ENCODE results near the gene ZDHHC11B. TPM values are rescaled to one million over a fixed set of nuclear protein-coding genes. Genes with fewer than 3 reads are reported as not detected.

ZDHHC11B gene
- total RNA-seq, 1 experiment from 2014 or later: 0.40 TPM

DNA sequence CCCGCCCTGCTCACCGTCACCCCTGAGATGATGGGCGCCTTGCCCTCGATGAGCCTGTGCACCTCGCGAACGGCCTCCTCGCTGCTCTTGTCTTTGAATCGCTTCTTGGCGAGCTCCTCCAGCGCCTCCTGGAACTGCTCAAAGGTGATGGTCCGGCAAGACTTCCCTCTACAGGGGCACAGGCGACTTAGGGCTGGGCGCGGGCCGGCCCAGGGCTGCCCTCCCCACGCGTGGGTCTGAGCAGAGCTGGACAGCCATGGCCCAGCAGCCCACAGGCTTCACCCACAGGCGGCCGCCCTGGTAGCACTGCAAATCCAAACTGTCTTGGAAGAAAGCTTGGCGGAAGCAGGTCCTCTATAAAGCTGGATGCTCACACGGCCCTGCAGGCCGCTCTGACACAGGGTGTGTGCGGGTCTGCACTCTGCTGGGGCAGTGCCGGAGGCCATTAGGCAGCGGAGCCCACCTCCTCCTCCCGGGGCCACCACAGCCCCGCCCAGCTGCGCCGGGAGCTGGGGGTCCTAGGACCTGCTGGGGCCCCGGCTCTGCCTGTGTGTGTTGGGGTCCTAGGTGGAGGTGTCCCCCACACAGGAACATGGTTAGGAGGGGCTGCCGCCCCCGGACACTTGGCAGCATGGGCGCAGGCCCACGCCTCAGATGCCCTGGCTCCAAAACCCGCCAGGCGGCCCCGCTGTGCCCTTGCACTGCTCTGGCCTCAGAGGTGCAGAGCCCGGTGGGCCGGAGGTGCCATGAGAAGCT lies 118.4 kb downstream of the ZDHHC11B start:
- 0 out of 2 replicates have a peak, but pooled peaks cover under 1% of the 10 kb centered on the region for H3K4me1 ChIP-seq (ENCODE audit: insufficient read depth, low read length)
- H3K27me3 ChIP-seq (ENCODE audit: low read length): no peaks in the 10 kb centered on the region
- BruUV-seq (replicated peaks): no TSS peak
- ATAC-seq (no peak), DNase-seq (no peak)
- no peaks in the 10 kb centered on the region for H3K9me3 ChIP-seq (ENCODE audit: low read length)
- no peak overlapping the region for H2AFZ ChIP-seq (ENCODE audit: low read length)
- no peaks in the 10 kb centered on the region for H3K79me2 ChIP-seq (ENCODE audit: low read length)
- CTCF ChIA-PET: no interaction called here
- H3K4me3 ChIP-seq (ENCODE audit: low read length): no peak overlapping the region
- peaks cover 22% of the 10 kb centered on the region; the same call in 1 of the 2 replicates for H3K36me3 ChIP-seq (ENCODE audit: low read depth, low read length)
- no peak for TF ChIP-seq EZH2 (IDR thresholded peaks at IDR 0.05; ENCODE audit: low read length, unreplicated experiment)
- TF ChIP-seq, protein P1, sequence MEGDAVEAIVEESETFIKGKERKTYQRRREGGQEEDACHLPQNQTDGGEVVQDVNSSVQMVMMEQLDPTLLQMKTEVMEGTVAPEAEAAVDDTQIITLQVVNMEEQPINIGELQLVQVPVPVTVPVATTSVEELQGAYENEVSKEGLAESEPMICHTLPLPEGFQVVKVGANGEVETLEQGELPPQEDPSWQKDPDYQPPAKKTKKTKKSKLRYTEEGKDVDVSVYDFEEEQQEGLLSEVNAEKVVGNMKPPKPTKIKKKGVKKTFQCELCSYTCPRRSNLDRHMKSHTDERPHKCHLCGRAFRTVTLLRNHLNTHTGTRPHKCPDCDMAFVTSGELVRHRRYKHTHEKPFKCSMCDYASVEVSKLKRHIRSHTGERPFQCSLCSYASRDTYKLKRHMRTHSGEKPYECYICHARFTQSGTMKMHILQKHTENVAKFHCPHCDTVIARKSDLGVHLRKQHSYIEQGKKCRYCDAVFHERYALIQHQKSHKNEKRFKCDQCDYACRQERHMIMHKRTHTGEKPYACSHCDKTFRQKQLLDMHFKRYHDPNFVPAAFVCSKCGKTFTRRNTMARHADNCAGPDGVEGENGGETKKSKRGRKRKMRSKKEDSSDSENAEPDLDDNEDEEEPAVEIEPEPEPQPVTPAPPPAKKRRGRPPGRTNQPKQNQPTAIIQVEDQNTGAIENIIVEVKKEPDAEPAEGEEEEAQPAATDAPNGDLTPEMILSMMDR (conservative IDR thresholded peaks at IDR 0.05; ENCODE audit: low read depth, low read length): no peak
- no peak for TF ChIP-seq EZH2phosphoT487 (IDR thresholded peaks at IDR 0.05; ENCODE audit: borderline replicate concordance, low read length)
- no peak overlapping the region for H3K27ac ChIP-seq (ENCODE audit: low read length)
- H3K4me2 ChIP-seq (ENCODE audit: low read length): no peak overlapping the region
- H3K9ac ChIP-seq (ENCODE audit: low read length): no peak overlapping the region
- H3F3A ChIP-seq (ENCODE audit: low read length, unreplicated experiment): no peaks in the 10 kb centered on the region
- intact Hi-C loops (cut with micrococcal nuclease): no loop called here
- no peaks in the 10 kb centered on the region for H3K9me2 ChIP-seq (replicated peaks; ENCODE audit: low read length)
- no peaks in the 10 kb centered on the region for H4K20me1 ChIP-seq (ENCODE audit: low read length)
- POLR2A ChIA-PET (ENCODE audit: unreplicated experiment): no interaction called here

GRCh38 chr5:665541-665955 lies 119.0 kb downstream of the ZDHHC11B start:
- H3K9ac ChIP-seq (ENCODE audit: low read length): no peak overlapping the region
- H3K9me2 ChIP-seq (replicated peaks; ENCODE audit: low read length): no peaks in the 10 kb centered on the region
- no peak for TF ChIP-seq EZH2 (IDR thresholded peaks at IDR 0.05; ENCODE audit: low read length, unreplicated experiment)
- no peak for TF ChIP-seq EZH2phosphoT487 (IDR thresholded peaks at IDR 0.05; ENCODE audit: borderline replicate concordance, low read length)
- TF ChIP-seq, protein P1 (conservative IDR thresholded peaks at IDR 0.05; ENCODE audit: low read depth, low read length): no peak
- no peaks in the 10 kb centered on the region for H3K4me1 ChIP-seq (ENCODE audit: insufficient read depth, low read length)
- H4K20me1 ChIP-seq (ENCODE audit: low read length): no peaks in the 10 kb centered on the region
- POLR2A ChIA-PET (ENCODE audit: unreplicated experiment): no interaction called here
- no peak overlapping the region for H2AFZ ChIP-seq (ENCODE audit: low read length)
- H3K36me3 ChIP-seq (ENCODE audit: low read depth, low read length): peaks cover 23% of the 10 kb centered on the region; the same call in 1 of the 2 replicates
- no peaks in the 10 kb centered on the region for H3K9me3 ChIP-seq (ENCODE audit: low read length)
- BruUV-seq (replicated peaks): no TSS peak
- H3K4me3 ChIP-seq (ENCODE audit: low read length): no peak overlapping the region
- DNase-seq (no peak), ATAC-seq (no peak)
- no peaks in the 10 kb centered on the region for H3K27me3 ChIP-seq (ENCODE audit: low read length)
- no peak overlapping the region for H3K4me2 ChIP-seq (ENCODE audit: low read length)
- no peaks in the 10 kb centered on the region for H3K79me2 ChIP-seq (ENCODE audit: low read length)
- intact Hi-C loops (cut with micrococcal nuclease): no loop called here
- H3F3A ChIP-seq (ENCODE audit: low read length, unreplicated experiment): no peaks in the 10 kb centered on the region
- CTCF ChIA-PET: no interaction called here
- H3K27ac ChIP-seq (ENCODE audit: low read length): no peak overlapping the region

DNA sequence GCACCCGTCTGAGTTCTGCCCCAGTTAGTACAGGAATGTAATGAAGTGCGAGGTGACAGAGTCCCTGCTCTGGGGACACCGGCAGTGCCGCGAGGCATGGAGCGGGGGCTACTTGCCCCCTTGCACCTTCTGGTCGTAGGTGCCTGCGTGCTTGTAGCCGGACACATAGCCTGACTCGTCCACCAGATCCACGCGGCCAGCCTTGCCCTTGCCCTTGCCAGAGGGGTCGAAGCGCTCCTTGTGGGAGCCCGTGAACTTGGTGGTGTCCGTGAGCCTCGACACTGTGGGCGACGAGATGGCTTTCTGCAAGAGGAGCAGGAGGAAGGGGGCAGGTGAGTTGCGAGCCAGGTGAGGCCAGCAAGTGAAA lies 119.6 kb downstream of the ZDHHC11B start:
- intact Hi-C loops (cut with micrococcal nuclease): no loop called here
- BruUV-seq (replicated peaks): no TSS peak
- no peaks in the 10 kb centered on the region for H3K27me3 ChIP-seq (ENCODE audit: low read length)
- no peak overlapping the region for H3K9ac ChIP-seq (ENCODE audit: low read length)
- no peak overlapping the region for H3K4me2 ChIP-seq (ENCODE audit: low read length)
- TF ChIP-seq EZH2 (IDR thresholded peaks at IDR 0.05; ENCODE audit: low read length, unreplicated experiment) (no peak), EZH2phosphoT487 (IDR thresholded peaks at IDR 0.05; ENCODE audit: borderline replicate concordance, low read length) (no peak)
- TF ChIP-seq, protein P1 (conservative IDR thresholded peaks at IDR 0.05; ENCODE audit: low read depth, low read length): no peak
- ATAC-seq: no peak
- no peaks in the 10 kb centered on the region for H3F3A ChIP-seq (ENCODE audit: low read length, unreplicated experiment)
- H3K36me3 ChIP-seq (ENCODE audit: low read depth, low read length): peaks cover 28% of the 10 kb centered on the region; the same call in 1 of the 2 replicates
- H3K9me2 ChIP-seq (replicated peaks; ENCODE audit: low read length): no peaks in the 10 kb centered on the region
- H3K79me2 ChIP-seq (ENCODE audit: low read length): no peaks in the 10 kb centered on the region
- H2AFZ ChIP-seq (ENCODE audit: low read length): no peak overlapping the region
- DNase-seq: no peak
- ChIA-PET POLR2A (ENCODE audit: unreplicated experiment) (no interaction called here), CTCF (no interaction called here)
- H3K27ac ChIP-seq (ENCODE audit: low read length): no peak overlapping the region
- H3K4me1 ChIP-seq (ENCODE audit: insufficient read depth, low read length): no peaks in the 10 kb centered on the region
- no peaks in the 10 kb centered on the region for H3K9me3 ChIP-seq (ENCODE audit: low read length)
- no peak overlapping the region for H3K4me3 ChIP-seq (ENCODE audit: low read length)
- no peaks in the 10 kb centered on the region for H4K20me1 ChIP-seq (ENCODE audit: low read length)
